HFFc6 (cell line): ENCODE measurements around the gene CEP192. TPM values are rescaled to one million over a fixed set of nuclear protein-coding genes. Genes with fewer than 3 reads are reported as not detected.

Experiments used
- DNase-seq: peaks from one replicate; pipeline ENCODE4 v3.0.0-alpha.2; 2018
- H3K27ac Mint-ChIP-seq: 2 replicates; pipeline ENCODE4 v1.8.0; 2020; ENCODE audit warnings: mild to moderate bottlenecking, mixed read lengths
- H3K27me3 Mint-ChIP-seq: 2 replicates; pipeline ENCODE4 v1.8.0; 2021; ENCODE audit warnings: mild to moderate bottlenecking, moderate library complexity, mixed read lengths; ENCODE audit not compliant: insufficient read depth
- H3K36me3 Mint-ChIP-seq: 2 replicates; pipeline ENCODE4 v1.8.0; 2021; ENCODE audit warnings: low read depth, mixed read lengths
- H3K4me1 Mint-ChIP-seq: 2 replicates; pipeline ENCODE4 v1.8.0; 2020; ENCODE audit warnings: low read depth, mixed read lengths
- H3K4me3 Mint-ChIP-seq: 2 replicates; pipeline ENCODE4 v1.8.0; 2020; ENCODE audit warnings: mild to moderate bottlenecking, moderate library complexity, mixed read lengths
- H3K9me3 Mint-ChIP-seq: 2 replicates; pipeline ENCODE4 v1.8.0; 2020; ENCODE audit warnings: mild to moderate bottlenecking, mixed read lengths
- CTCF ChIP-seq: fragments of 200-600 bp; sonication (generic); IDR thresholded peaks from 2 replicates; pipeline ENCODE4 v1.5.0; 2021; ENCODE audit warnings: antibody characterized with exemption, mild to moderate bottlenecking
- total RNA-seq, 6 experiments: library from RNA; stranded (reverse); fragmentation: NEBNext Ultra II Directional; extraction: Animal tissue kit (Norgen Biotek cat#: 25700); gene quantifications; 2 replicates in 1 of 6; 3 replicates in 5 of 6; pipeline ENCODE4 v1.2.3, GENCODE V29; 2021

Gene CEP192
- total RNA-seq, 6 experiments from 2014 or later, result 15.1 to 21.0 (median 18.4) TPM

GRCh38 chr18:12948050-12948804, 42.9 kb upstream of the CEP192 start:
- DNase-seq, result peak; percentile 90
- Mint-ChIP-seq H3K27me3 (no peaks in the 10 kb centered on the region), H3K36me3 (peaks cover 18% of the 10 kb centered on the region), H3K4me1 (peaks cover 43% of the 10 kb centered on the region), H3K27ac (peak overlapping the region; percentile 94), H3K9me3 (peaks cover 8% of the 10 kb centered on the region), H3K4me3 (peak overlapping the region; percentile 98)
- peak; percentile 5; the same call in 1 of the 2 replicates for TF ChIP-seq CTCF

DNA sequence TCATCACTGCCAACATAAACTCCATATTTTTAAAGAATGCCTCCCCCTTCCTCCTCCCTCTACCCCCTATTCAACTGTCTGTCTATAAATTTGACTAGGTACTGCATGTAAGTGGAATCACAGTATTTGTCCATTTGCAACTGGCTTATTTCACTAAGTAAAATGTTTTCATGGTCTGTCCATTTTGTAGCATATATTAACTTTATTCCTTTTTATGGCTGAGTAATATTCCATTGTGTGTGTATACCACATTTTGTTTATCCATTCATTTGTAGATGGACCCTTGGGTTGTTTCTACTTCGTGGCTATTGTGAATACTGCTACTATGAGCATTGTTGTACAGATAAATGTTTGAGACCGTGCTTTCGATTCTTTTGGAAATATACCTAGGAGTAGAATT, 32.7 kb upstream of the CEP192 start:
- no peaks in the 10 kb centered on the region for H3K9me3 Mint-ChIP-seq
- peaks cover 27% of the 10 kb centered on the region for H3K36me3 Mint-ChIP-seq
- no peak for DNase-seq
- no peak overlapping the region for H3K27ac Mint-ChIP-seq
- no peaks in the 10 kb centered on the region; the same call in 1 of the 2 replicates for H3K27me3 Mint-ChIP-seq
- H3K4me1 Mint-ChIP-seq, result peaks cover 8% of the 10 kb centered on the region; the same call in 1 of the 2 replicates
- H3K4me3 Mint-ChIP-seq, result no peak overlapping the region
- TF ChIP-seq CTCF, result no peak

GRCh38 chr18:12960395-12960794, 30.8 kb upstream of the CEP192 start:
- Mint-ChIP-seq H3K27ac (no peak overlapping the region), H3K4me3 (no peak overlapping the region), H3K36me3 (peaks cover 30% of the 10 kb centered on the region), H3K9me3 (no peaks in the 10 kb centered on the region), H3K27me3 (no peaks in the 10 kb centered on the region; the same call in 1 of the 2 replicates), H3K4me1 (peaks cover 8% of the 10 kb centered on the region; the same call in 1 of the 2 replicates)
- no peak for DNase-seq
- no peak for TF ChIP-seq CTCF

GRCh38 chr18:12960853-12961397, 30.2 kb upstream of the CEP192 start:
- Mint-ChIP-seq H3K27ac (no peak overlapping the region), H3K36me3 (peaks cover 34% of the 10 kb centered on the region), H3K27me3 (no peaks in the 10 kb centered on the region; the same call in 1 of the 2 replicates), H3K4me3 (no peak overlapping the region), H3K4me1 (peaks cover 8% of the 10 kb centered on the region; the same call in 1 of the 2 replicates), H3K9me3 (no peaks in the 10 kb centered on the region)
- TF ChIP-seq CTCF, result no peak
- no peak for DNase-seq

- no peaks in the 10 kb centered on the region; the same call in 1 of the 2 replicates for H3K27me3 Mint-ChIP-seq
- TF ChIP-seq CTCF, result no peak
- H3K36me3 Mint-ChIP-seq, result peaks cover 40% of the 10 kb centered on the region
- H3K4me1 Mint-ChIP-seq, result peaks cover 8% of the 10 kb centered on the region; the same call in 1 of the 2 replicates
- DNase-seq, result no peak
- H3K9me3 Mint-ChIP-seq, result no peaks in the 10 kb centered on the region
- H3K4me3 Mint-ChIP-seq, result no peak overlapping the region
- no peak overlapping the region for H3K27ac Mint-ChIP-seq
Measured at GRCh38 chr18:12963069-12963468, 28.1 kb upstream of the CEP192 start.
